ENCODE measurements around the gene SSC4D.
"Not testable (repeated sequence)": the region's sequence is repeated elsewhere in the genome, so short reads cannot be mapped to it uniquely, and the experiment has no call there.

Gene SSC4D

GRCh38 chr7:76409537-76409936 is at the start of gene SSC4D:
SSC4D (minus strand) TSS chr7:76409697; CDS start chr7:76404439, 5,258 bp downstream.
- no peak for DNase-seq

DNA sequence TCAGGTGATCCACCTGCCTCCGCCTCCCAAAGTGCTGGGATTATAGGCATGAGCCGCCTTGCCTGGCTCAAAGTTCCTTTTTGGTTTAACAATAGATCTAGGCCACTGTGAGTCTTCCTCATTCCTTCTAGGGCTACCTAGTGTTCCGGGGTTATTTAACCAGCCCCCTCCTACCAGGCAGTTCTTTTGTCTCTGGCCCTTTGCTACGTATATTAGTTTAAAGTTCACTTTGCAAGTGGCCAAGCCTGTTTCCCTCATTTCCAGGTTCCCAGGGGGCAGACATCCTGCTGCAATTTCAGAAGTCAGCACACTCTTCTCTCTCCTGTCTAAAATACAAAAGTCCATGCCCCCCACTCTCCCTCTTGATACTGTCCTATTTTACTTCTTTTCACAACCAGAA is 49.0 kb upstream of the SSC4D start:
- DNase-seq = not testable (repeated sequence)

GRCh38 chr7:76457017-76457416 is 47.5 kb upstream of the SSC4D start:
- DNase-seq = not testable (repeated sequence)

DNA sequence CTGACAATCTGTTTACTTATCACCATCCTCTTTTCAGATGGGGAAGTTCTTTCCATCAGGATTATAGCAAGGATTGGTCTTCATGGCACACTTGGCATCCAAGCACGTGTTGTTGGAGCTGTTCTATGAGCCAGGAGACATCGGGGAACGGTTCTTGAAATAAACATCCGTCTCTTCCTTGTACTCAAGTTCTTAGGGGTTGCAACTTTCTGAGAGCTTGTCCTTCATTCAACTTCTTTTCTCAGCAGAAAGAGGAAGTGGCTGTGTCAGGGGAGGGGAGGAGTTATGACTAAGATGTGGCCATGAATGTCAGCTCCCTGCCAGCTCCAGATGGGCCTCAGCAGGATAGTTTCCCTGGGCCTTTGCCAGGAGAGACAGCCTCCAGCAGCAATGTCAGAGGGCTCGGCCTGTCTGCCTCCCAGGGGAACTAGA is 36.1 kb upstream of the SSC4D start:
- peak; percentile 16 for DNase-seq

DNA sequence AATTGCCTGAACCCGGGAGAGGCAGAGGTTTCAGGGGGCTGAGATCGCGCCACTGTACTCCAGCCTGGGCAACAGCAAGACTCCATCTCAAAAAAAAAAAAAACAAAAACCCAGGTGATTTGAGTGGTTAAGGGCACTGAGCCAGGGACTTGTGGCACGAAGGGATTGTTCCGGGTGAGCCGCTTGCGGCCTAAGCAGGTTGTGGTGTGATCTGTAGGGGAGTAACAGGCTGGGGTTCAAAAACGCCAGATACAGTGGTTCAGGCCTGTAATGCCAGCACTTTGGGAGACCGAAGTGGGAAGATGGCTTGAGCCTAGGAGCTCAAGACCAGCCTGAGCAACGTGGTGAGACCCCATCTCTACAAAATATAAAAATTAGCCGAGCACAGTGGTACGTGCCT is 34.3 kb upstream of the SSC4D start:
- not testable (repeated sequence) for DNase-seq

GRCh38 chr7:76442664-76443446 is 33.4 kb upstream of the SSC4D start:
- DNase-seq = not testable (repeated sequence)

DNA sequence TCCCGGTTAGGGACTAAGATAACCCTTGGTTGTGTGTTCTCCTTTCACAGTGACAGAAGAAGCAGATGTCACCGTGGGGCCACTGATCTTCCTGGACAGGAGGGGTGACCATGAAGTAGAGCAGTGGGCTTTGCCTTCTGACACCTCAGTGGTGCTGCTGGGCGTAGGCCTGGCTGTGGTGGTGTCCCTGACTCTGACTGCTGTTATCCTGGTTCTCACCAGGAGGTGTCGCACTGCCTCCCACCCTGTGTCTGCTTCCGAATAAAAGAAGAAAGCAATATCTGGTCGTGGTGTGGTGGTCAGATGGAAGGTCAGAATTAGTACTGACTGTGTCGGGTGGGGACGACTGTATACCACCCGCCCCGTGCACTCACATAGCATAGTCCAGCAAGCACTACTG is 32.3 kb upstream of the SSC4D start:
- DNase-seq = not testable (repeated sequence)

GRCh38 chr7:76440404-76440803 is 30.9 kb upstream of the SSC4D start:
- not testable (repeated sequence) for DNase-seq

DNA sequence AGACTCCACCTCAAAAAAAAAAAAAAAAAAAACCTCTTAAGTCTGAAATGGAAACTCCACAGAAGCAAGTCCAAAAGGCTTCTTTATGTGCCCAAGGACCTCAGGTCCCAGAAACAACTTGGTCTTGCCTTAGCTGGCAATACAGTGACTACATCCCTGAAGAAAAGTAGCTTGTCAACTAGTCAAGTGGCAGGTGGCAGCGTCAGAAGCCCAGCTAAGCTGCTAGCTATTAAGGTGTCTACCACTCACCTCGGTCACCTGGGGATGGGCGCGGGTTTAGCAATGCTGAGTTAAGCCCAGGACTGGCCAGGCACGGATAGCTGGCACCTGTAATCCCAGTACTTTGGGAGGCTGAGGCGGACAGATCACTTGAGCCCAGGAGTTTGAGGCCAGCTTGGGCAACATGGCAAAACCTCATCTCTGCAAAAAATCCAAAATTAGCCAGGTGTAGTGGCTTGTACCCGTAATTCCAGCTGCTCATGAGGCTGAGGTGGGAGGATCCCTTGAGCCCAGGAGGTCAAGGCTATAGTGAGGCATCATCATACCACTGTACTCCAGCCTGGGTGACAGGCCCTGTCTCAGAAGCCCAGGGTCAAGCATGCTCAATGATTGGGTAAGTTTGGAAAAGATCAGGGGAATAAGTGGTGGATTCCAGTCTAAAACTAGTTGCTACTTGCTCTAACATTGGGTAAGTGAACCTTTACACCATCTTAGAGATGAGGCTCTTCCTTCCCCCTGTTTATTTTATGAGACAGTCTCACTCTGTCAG is 29.8 kb upstream of the SSC4D start:
- DNase-seq = not testable (repeated sequence)

GRCh38 chr7:76437873-76438272 is 28.4 kb upstream of the SSC4D start:
- peak; percentile 73 for DNase-seq

DNA sequence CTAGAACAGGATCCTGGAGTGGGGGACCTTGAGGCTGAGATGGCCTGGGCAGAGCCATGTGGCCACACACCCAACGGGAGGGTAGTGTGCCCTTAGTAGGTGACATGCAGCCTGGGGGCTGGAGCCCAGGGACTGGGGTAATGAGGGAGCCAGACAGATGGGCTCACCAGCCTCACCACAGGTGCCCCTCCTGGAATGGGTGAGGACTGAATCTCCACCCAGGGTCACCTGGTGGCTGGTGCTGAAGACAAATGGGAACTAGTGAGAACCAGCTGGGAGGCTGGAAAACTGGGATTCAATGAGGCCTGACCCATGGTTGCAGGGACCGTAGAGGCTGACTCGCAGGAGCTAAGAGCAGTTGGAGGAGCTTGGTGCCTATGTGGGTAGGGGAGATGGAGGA is 21.3 kb upstream of the SSC4D start:
- DNase-seq = no peak

- DNase-seq = no peak
Measured at GRCh38 chr7:76430211-76430610, 20.7 kb upstream of the SSC4D start.

GRCh38 chr7:76428868-76429805 is 19.6 kb upstream of the SSC4D start:
- DNase-seq = no peak

GRCh38 chr7:76428149-76428823 is 18.8 kb upstream of the SSC4D start:
- no peak for DNase-seq

DNA sequence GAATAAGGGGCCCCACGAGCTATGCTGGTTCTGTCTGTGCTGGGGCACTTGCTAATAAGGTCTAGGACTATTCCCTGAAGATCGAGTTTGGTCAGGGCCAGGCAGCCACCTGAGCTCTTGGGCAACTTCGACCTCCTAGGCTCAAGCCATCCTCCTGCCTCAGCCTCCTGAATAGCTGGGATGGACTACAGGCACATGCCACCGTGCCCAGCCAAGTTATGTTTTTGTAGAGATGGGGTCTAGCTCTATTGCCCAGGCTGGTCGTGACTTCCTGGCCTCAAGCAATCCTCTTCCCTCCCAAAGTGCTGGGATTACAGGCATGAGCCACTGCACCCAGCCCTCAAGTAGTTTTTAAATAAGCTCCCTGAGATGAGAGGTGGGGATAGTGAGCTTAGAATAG is 18.1 kb upstream of the SSC4D start:
- DNase-seq = no peak

GRCh38 chr7:76426246-76426645 is 16.7 kb upstream of the SSC4D start:
- DNase-seq = no peak

- DNase-seq = not testable (repeated sequence)
Measured at GRCh38 chr7:76425558-76425957, 16.1 kb upstream of the SSC4D start.

GRCh38 chr7:76425156-76425555 is 15.7 kb upstream of the SSC4D start:
- no peak for DNase-seq

GRCh38 chr7:76424413-76425111 is 15.1 kb upstream of the SSC4D start, which contains the start of gene ZP3:
ZP3 (plus strand) TSS chr7:76424950; CDS start chr7:76424965, 15 bp downstream.
- no peak for DNase-seq

- no peak for DNase-seq
Measured at GRCh38 chr7:76423666-76424412, 14.3 kb upstream of the SSC4D start.

DNA sequence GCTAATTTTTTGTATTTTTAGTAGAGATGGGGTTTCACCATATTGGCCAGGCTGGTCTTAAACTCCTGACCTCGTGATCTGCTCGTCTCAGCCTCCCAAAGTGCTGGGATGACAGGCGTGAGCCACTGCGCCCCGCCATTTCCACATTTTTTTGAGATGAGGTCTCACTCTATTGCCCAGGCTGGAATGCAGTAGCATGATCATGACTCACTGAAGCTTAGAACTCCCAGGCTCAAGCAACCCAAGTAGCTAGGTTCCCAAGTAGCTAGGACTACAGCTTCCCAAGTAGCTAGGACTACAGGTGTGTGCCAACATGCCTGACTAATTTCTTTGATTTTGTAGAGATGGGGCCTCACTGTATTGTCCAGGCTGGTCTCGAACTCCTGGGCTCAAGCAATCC is 11.6 kb upstream of the SSC4D start:
- not testable (repeated sequence) for DNase-seq

Data from stimulated activated CD4-positive, alpha-beta T cell treated with anti-CD3 and anti-CD28 coated beads, Interleukin-15, amount 100 ng/mL, for 24 hours (primary cell).